HG02981 (cell line): ENCODE results near the gene PACSIN2.
"Not testable (repeated sequence)": the region's sequence is repeated elsewhere in the genome, so short reads cannot be mapped to it uniquely, and the experiment has no call there.

Source experiments
- ATAC-seq: cut with Tn5 transposase; IDR thresholded peaks from one replicate; pipeline ENCODE4 v1.9.1; 2021; ENCODE audit warnings: mild to moderate bottlenecking, moderate library complexity; ENCODE audit not compliant: unreplicated experiment

Gene PACSIN2

DNA sequence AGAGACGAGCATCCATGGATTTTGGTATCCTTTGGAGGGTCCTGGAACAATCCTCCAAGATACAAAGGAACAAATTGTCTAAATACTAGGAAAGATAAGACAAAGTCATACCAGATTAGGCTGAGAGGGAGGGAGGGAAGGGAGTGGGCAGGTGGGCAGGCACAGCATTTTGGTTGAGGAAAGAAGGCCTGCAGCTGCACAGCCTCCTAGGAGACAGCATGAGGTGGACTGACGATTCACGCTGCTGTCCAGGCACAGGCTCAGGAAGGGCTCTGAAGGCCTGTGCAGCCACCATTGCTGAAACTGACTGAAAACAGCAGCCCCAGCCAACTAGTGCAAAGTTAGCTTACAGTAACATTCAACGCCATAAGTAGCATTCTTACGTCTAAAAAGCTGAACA lies 64.7 kb downstream of the PACSIN2 start:
- ATAC-seq = no peak

DNA sequence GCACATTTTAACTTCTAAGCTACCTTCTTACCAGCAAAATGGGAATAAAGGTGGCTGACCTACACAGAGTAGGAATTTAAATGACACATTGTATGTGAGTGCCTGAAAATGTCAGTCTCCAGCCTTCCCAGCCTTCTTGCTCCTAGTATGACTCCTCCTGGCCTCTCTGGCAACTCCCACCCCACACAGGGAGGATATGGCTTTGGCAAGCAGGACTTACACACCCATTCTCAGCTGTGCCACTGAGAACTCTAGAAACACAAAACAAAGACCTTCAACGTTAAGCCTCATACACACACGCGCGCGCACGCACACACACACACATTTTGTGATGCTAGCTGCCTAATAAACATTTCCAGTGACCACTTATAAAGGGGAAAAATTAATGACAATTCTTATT lies 65.8 kb downstream of the PACSIN2 start:
- ATAC-seq = no peak

- ATAC-seq = no peak
Measured at GRCh38 chr22:42948294-42948693, 66.7 kb downstream of the PACSIN2 start.

GRCh38 chr22:42947211-42947990 lies 67.5 kb downstream of the PACSIN2 start:
- no peak for ATAC-seq

DNA sequence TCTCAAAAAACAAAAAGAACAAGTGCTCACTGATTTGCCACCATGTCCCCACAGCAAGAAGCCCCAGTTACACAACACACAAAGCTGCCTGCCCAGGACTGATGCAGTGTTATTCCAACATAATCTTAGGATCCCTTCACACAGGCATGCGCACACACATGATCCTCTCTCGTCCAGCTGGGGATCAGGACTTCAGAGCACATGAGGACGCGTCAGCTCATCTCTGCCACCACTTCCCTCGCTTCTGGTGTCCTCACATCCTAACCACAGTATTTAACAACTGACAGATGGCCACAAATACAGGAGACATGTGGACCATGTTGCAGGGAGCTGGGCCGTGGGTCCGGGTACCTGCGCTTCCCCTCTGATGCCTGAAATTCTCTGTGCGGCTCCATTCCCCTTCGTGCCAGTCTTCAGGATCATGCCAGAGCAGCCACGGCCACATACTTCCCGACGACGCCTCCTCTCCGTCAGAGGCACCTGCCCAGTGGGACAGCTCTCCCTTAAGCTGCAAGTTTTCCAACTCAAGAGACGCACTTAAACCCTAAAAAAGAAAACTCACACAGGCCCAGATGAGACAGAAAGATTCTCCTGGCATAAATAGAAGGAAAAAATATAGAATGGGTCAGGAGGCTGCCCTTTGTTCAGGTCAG lies 68.3 kb downstream of the PACSIN2 start:
- no peak for ATAC-seq

DNA sequence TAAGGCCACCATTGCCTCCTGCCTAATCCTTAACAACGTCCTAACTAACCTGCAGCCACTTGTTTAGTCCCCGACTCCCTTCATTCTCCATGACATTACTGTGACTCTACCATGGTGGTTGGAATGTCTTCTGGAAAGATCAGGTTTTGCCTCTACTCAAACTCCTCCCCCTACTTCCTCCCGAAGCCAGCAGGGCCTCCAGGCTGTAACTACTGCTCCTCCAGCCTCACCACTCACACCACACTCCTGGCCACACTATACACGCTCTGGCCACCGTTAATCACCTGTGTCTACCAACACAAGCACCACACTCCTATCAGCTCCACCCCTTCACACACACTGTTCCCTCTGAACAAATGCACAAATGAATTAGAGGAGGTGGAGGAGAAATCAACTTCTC lies 69.2 kb downstream of the PACSIN2 start:
- no peak for ATAC-seq

GRCh38 chr22:42945027-42945426 lies 69.9 kb downstream of the PACSIN2 start:
- ATAC-seq = no peak

GRCh38 chr22:42944409-42944808 lies 70.5 kb downstream of the PACSIN2 start:
- no peak for ATAC-seq

GRCh38 chr22:42943981-42944380 lies 71.0 kb downstream of the PACSIN2 start:
- ATAC-seq = no peak

GRCh38 chr22:42942351-42942750 lies 72.6 kb downstream of the PACSIN2 start:
- no peak for ATAC-seq

GRCh38 chr22:42939941-42940653 lies 74.9 kb downstream of the PACSIN2 start:
- no peak for ATAC-seq

DNA sequence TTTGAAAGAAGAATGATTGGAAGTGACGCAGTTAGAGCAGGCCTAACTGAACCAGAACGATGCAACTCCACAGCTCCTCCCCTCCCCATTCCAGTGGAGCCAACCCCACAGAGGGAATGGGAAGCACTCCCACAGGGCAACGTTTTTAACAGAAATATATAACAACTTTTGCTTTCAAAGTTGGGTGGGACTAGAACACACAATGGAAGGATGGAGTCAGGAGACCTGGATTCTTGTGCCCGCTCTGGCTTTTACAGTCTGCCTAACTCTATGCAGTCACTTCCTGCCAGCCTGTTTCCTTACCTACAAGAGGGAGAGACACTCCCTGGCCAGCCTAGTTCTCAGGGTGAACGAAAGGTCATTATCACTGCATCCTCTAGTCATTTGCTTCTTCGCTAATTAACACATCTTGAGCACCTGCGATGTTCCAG lies 75.5 kb downstream of the PACSIN2 start:
- no peak for ATAC-seq

DNA sequence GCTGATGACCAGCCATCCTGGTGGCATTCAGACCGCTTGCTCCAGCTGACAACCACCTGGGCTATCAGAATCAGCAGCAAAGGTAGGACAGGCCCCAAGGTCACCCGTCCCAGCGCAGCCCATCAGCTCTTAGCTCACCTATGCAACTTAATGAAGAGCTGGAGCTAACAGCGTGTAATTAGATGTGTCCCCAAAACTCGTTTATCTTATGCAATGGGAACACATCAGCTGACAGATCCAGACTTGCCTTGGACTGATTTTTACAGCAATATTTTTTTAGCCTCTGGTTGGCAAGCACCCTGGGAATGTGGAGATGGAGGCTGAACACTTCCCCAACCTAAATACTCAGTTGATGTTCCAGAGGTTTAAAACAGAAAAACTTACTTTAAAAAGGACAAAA lies 76.0 kb downstream of the PACSIN2 start:
- ATAC-seq = no peak

- ATAC-seq = no peak
Measured at GRCh38 chr22:42938449-42938848, 76.5 kb downstream of the PACSIN2 start.

GRCh38 chr22:42937164-42937843 lies 77.6 kb downstream of the PACSIN2 start:
- ATAC-seq = no peak

- not testable (repeated sequence) for ATAC-seq
Measured at GRCh38 chr22:42936680-42937079, 78.3 kb downstream of the PACSIN2 start.

DNA sequence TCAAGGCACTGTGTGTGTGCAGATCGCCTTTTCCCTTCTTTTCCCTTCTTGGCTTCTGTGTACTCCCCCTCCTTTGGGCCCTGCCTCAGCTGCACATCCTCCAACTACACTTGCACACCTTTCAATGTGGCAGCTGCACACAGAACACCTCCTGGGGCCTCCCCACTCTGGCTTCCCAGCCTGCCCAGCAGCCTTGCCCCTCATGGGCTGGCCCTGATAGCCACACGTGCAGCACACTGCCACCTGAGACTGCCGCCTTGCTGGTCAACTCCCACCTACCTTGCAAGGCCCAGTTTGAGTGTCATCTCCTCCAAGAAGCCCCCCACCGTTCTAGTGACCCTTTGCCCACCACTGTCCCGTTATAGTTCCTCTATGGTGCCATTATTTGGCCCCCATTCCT lies 80.6 kb downstream of the PACSIN2 start:
- no peak for ATAC-seq

- ATAC-seq = no peak
Measured at GRCh38 chr22:42933485-42934091, 81.4 kb downstream of the PACSIN2 start.

GRCh38 chr22:42932857-42933484 lies 82.0 kb downstream of the PACSIN2 start:
- no peak for ATAC-seq

DNA sequence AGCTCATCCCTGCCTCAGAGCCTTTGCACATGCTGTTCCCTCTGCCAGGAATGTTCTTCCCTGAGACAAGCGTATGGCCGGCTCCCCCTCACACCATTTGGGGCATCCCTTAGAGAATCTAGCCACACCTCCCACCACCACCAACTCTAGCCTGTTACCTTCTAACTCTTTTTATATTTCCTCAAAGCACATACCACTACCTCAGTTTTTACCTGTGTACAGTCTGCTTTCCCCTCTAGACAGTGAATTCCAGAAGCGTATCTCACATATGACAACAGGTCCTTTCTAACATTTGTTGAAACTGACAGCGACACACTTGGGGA lies 82.8 kb downstream of the PACSIN2 start:
- ATAC-seq = no peak
